DMS 273 (cell line): ENCODE results near the gene DYSF.

Source experiments
- DNase-seq: peaks from one replicate; lab custom pipeline; 2025; ENCODE audit not compliant: unreplicated experiment; lab: John Stamatoyannopoulos, UW

The DYSF gene

DNA sequence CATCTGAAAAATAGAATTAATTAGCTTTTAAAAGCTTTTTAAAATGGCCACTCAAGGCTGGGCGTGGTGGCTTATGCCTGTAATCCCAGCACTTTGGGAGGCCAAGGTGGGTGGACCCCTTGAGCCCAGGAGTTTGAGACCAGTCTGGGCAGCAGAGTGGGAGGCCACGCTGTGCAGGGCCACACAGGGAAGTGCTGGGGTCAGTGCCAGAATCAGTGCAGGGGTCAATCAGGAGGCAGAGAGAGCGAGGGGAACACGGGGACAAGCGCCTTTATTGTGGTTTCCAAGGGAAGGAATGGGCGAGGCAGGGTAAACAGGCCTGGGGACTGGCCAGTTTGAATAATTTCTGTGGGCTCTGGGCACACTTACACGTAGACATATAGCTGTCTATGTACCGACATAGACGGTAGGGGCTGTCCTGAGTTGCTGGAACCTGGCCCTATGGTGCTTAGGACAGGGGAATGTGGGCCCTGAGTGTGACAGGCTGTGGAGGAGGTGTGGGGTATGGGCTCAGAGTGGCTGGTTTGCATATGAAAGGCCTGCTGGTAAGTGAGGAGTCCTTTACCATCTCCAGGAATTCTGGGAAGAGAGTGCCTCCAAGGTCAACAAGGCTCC, 42.9 kb downstream of the DYSF start:
- DNase-seq: no peak

GRCh38 chr2:71498261-71498701, 44.9 kb downstream of the DYSF start:
- DNase-seq: no peak

DNA sequence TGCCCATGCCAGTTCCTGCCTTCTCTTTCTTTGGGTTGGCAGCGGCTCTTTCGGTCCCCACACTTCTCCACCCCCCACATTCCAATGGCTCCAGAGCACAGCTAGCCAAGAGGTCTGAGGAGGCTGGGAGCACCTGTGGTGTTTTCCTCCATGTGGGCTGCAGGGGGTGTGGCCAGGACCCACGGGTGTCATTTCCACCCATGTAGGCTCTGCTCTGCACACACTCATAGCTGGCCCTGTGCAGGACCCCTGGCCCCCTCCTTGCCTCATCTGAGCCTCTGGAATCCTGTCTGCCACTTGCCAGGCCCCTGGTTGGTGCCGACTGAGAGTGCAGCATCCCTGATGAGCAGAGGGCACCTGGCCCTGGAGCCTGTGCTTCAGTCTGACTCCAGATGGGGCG, 46.3 kb downstream of the DYSF start:
- no peak for DNase-seq

GRCh38 chr2:71500426-71501079, 47.2 kb downstream of the DYSF start:
- no peak for DNase-seq

DNA sequence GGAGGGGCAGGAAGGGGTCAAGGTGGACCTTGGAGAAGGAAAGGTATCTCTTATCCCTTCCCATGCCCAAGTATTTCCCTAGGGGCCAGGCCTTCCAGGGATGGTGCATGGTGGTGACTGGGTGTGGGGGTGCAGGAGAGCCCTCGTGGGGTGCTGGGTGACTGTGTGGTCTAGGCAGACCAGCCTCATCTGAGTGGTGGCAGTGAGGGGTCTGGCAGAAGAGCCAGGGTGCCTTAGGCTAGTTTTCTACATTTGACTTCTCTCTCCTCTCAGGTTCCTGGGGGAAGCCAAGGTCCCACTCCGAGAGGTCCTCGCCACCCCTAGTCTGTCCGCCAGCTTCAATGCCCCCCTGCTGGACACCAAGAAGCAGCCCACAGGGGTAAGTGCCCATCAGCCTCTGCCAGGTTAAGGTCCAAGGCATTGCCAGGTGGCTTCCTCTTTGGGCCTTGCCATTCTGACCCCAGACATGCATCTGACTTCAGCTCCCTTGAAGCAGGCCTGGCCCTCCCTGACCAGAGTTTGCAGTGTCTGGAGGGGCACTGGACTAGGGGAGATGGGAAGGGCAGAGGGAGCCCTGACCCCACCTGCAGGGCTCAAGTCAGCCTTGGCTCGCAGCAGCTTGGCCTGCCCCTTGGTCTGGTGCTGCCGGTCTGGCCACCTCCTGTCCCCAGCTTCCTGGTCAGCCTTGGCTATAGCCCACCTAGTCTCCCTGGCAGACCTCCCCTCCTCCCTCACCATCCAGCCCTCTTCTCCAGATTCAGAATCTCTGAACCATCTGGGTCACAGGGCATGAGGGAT, 49.8 kb downstream of the DYSF start:
- no peak for DNase-seq

DNA sequence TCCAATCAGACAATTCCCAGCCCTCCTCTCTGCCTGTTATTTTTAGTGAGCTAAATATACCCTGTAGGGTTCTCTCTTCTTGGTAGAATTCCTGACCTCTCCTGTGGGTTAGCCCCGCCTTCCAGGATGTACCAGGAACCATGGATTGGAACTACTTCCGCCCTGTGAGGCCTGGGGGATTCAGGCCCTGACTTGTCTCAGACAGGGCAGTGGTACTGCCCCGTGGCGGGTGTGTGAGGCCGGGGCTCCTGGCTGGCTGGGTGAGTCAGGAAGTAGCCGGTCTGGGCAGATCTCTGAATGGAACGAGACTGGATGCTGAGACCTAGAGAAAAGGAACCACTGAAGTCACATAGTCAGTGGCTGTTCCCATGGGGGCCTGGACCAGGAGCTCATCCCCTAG, 50.5 kb downstream of the DYSF start:
- no peak for DNase-seq

DNA sequence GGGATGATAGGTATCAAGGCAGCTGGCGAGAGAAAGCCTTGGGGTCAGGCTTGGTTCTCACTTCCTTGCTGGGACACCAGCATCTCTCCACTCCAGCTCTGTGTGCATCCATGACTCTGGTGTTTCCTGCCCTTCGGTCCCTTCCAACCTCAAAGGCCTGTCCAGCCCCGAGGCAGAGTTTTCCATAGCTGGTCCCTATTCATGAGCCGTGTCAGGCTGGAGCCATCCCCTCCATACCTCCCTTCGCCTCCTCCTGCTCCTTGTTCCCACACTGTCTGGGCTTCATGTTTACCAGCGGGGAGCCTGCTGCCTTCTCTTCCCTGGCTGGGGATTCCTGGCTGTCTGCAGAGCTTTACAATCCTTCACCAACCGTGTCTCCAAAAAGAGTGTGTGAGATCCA, 51.2 kb downstream of the DYSF start:
- DNase-seq: no peak

DNA sequence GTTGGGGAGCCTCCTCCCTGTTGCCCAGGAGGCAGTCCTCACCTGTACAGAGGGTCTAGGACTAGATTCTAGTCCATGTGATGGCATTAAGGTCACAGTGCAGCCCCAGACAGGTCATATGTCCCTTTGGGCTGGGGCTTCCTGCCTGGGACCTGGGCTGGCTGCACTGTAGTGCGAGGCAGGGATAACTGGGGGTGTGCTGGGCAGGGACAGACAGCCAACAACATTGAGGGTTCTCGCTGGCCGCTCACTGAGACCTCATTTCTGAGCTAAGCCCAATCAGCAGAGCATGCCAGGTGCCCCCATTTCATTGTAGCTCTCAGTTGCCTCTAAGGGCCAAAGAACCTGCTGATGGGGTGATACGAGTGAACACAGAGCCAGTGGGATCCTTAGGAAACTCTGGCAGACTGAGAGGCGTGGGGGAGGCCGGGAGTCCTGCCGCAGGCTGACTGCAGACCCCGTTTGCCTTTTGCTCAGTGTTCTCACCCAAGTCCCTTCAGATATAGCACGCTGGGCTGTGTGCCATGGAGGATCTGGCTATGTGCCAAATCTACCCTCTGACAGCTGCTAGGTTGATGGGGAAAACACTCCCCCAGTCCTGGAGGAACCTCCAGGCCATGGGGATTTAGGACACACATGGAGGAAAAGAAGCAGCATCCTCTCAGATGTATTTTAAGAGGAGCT, 51.9 kb downstream of the DYSF start:
- DNase-seq: peak; percentile 86

DNA sequence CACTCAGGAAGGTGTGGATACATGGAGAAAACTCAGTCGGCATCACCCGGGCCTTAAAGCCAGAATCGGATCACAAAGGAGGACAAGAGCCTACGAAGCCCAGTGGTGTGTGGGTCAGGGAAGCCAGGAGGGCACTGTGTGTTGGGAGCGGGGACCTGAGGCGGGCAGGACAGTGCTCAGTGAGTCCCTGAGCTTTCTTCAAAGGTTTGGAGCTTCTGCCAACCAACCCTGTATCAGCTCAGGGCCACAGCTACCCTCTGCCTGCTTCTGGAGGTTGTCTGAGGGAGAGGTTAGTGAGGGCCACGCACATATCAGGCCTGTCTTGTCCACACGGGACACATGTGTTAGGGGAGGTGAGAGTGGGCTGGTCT, 52.4 kb downstream of the DYSF start:
- no peak for DNase-seq

DNA sequence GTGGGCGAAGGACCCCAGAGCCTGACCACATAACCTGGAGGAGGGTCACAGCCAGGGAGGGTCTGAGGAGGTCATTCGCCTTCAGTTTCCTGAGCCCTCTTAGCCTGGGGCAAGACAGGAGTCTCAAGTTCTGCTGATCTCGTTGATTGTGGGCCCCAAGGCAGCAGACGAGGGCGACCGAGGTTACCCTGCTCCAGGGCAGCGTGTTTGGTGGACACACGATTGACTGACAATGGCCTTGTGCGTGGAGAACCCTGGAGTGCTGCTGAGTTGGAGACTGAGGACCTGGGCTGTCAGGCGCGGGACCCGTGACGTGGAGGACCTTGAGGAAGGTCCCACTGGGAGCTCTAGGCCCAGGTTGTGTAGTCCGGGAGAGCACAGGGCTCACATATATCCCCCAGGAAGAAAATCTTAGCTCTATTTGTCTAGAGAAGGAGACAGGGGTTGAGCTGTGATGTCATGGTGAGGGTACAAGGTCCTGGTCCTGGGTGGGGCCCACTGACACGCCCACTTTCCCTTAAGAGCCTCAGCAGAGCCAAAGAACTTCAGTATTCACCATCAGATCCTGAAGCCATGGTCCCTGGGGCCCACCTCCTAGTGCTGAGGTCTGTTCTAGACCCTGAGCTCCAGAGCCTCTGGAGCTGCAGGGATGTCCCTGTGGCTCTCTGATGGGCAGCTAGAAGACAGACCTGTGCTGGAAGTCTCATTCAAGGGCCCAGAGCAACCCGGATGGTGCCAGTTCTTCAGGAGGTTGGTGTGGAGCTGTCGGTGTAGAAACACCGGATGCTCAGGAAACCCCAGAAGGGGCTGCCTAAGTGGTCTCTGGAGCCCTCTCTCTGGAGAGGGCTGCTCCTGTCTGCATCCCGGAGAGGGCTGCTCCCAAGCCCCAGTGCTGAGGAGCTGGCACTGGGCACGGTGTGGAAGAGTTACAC, 53.1 kb downstream of the DYSF start:
- DNase-seq: no peak

- DNase-seq: no peak
These were observed 54.1 kb downstream of the DYSF start for GRCh38 chr2:71507476-71507875.

- DNase-seq: peak; percentile 84
These were observed 56.9 kb downstream of the DYSF start for GRCh38 chr2:71510196-71510807.

DNA sequence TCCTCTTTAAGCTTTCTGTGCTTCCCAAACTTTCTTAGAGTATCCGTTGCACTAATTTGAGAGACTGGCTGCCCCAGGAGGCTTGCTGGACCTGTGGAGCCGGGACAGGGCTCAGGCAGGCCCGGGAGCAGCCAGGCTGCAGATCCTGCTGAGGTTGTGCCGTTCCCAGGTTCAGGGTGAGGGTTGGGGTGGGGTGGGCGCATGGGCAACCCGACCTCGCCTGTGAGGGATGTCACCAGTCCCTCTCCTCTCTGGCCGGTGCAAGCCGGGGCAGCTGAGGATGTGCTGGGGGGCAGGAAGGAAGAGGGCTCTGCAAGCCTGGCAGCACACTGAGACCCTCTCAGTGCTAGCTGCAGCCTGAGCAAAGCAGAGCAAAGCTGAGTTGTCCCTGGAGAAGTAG, 57.6 kb downstream of the DYSF start:
- DNase-seq: no peak

- peak; percentile 14 for DNase-seq
These were observed 58.4 kb downstream of the DYSF start for GRCh38 chr2:71511776-71512175.

GRCh38 chr2:71512386-71512785, 59.0 kb downstream of the DYSF start:
- DNase-seq: no peak

DNA sequence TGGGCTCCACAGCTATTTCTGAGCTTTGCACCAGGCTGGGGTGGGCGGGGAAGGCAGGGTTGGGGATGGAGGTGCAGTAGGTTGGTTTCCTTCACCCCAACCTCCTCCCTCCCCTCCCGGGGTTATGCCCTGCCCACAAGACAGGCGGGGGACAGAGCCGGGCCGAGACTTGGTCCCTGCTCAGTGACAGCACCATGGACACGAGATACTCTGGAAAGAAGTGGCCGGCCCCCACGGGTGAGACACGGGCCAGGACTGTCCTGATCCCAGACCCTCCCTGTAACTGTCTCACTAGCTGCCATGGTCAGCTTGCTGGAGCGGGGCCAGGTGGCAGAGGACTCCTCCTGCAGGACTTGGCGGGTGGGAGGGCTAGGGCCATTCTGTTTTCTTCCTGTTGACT, 59.7 kb downstream of the DYSF start:
- DNase-seq: no peak

DNA sequence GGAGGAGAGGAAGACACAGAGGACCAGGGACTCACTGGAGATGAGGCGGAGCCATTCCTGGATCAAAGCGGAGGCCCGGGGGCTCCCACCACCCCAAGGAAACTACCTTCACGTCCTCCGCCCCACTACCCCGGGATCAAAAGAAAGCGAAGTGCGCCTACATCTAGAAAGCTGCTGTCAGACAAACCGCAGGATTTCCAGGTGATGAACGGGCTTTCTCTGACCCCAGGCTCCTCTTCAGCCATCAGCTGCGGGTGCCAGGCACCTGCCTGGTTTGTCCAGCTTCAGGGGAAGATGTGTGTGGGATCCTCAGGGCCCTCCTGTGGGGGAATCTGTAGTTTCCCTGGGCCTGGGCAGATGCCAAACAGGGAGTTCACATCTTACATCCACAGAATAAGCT, 60.4 kb downstream of the DYSF start:
- DNase-seq: no peak

GRCh38 chr2:71516253-71516888, 63.0 kb downstream of the DYSF start:
- DNase-seq: no peak

- DNase-seq: no peak
These were observed 64.5 kb downstream of the DYSF start for GRCh38 chr2:71517851-71518250.
